Spleen (tissue), 11 donors: Measurements from ENCODE around the gene SERPINA10. TPM values are rescaled to one million over a fixed set of nuclear protein-coding genes. Genes with fewer than 3 reads are reported as not detected.

Source experiments
- DNase-seq: peaks from one replicate; pipeline ENCODE4 v3.0.0-alpha.2; 2020
- H3K27ac ChIP-seq, 8 donors: fragments of 200-600 bp; sonication (generic) in 7 of 8; 1 replicate in 4 of 8; 2 replicates in 4 of 8; pipeline versions ENCODE4 v1.5.0 to v1.8.0; 2016 to 2021; ENCODE audit warnings: inconsistent platforms in 4 of 8, mild to moderate bottlenecking in 4 of 8, moderate library complexity in 1 of 8
- H3K27me3 ChIP-seq, 7 donors: fragments of 200-600 bp; sonication (generic) in 6 of 7; replicated peaks in 1 of 7; 1 replicate in 4 of 7; 2 replicates in 3 of 7; pipeline versions ENCODE4 v1.5.0 to v1.8.0; 2016 to 2021; ENCODE audit warnings: inconsistent platforms in 3 of 7, mild to moderate bottlenecking in 1 of 7
- H3K36me3 ChIP-seq, 6 donors: fragments of 200-600 bp; sonication (generic) in 5 of 6; 1 replicate in 4 of 6; 2 replicates in 2 of 6; pipeline versions ENCODE4 v1.5.0 to v1.8.0; 2016 to 2021; ENCODE audit warnings: inconsistent platforms in 2 of 6
- H3K4me1 ChIP-seq, 6 donors: fragments of 200-600 bp; sonication (generic) in 5 of 6; 1 replicate in 3 of 6; 2 replicates in 3 of 6; pipeline versions ENCODE4 v1.5.0 to v1.8.0; 2016 to 2021; ENCODE audit warnings: inconsistent platforms in 3 of 6
- H3K4me3 ChIP-seq, 8 donors: fragments of 200-600 bp; sonication (generic) in 7 of 8; 1 replicate in 4 of 8; 2 replicates in 4 of 8; pipeline versions ENCODE4 v1.5.0 to v1.8.0; 2016 to 2021; ENCODE audit warnings: inconsistent platforms in 4 of 8, mild to moderate bottlenecking in 4 of 8, moderate library complexity in 2 of 8
- H3K9me3 ChIP-seq, 8 donors: fragments of 200-600 bp; sonication (generic) in 7 of 8; 1 replicate in 4 of 8; 2 replicates in 4 of 8; pipeline versions ENCODE4 v1.5.0 to v1.8.0; 2016 to 2021; ENCODE audit warnings: inconsistent platforms in 4 of 8
- POLR2A ChIP-seq, 3 donors: fragments of 450-650 bp; IDR thresholded peaks; one replicate each; pipeline ENCODE4 v1.5.1; 2017; ENCODE audit warnings: antibody characterized with exemption in 3 of 3, mild to moderate bottlenecking in 1 of 3
- POLR2AphosphoS5 ChIP-seq, 3 donors: sonication (generic); formaldehyde crosslinking; IDR thresholded peaks; one replicate each; pipeline ENCODE4 v1.5.1; 2017; ENCODE audit warnings: antibody characterized with exemption in 3 of 3
- WGBS, 5 donors: extraction: QIAGEN DNeasy Blood & Tissue Kit in 3 of 5; methylation state at CpG; one replicate each; pipeline versions ENCODE4 v1.1.5 to v1.1.7; 2013 to 2018; 5-methylcytosine and 5-hydroxymethylcytosine counted together
- intact Hi-C: fragments of 100-400 bp; cut with DNase I; formaldehyde crosslinking; loops from one replicate; pipeline ENCODE4 v1.15.0; 2023; ENCODE audit warnings: low total_unique reads
- polyA plus RNA-seq, 3 donors: library from polyadenylated mRNA; stranded (reverse); fragments of 200-250 nt; gene quantifications; one replicate each; pipeline ENCODE4 v1.2.1, GENCODE V29; 2013
- total RNA-seq, 7 donors: library from RNA; depleted of rRNA in 3 of 7; stranded (reverse); fragments of >200 nt in 3 of 7; fragmentation: NEBNext Ultra II Directional in 4 of 7; extraction: Animal tissue kit (Norgen Biotek cat#: 25700) in 4 of 7; gene quantifications; one replicate each; pipeline versions ENCODE4 v1.1.0 to v1.2.1, GENCODE V29; 2016 to 2021
- TF ChIP-seq, protein P1 (sequence below), 11 experiments: fragments of 200-600 bp in 7 of 11; fragments of 450-650 bp in 4 of 11; sonication (generic) in 4 of 11; IDR thresholded peaks in 8 of 11; conservative IDR thresholded peaks in 3 of 11; 1 replicate in 7 of 11; 2 replicates in 4 of 11; pipeline versions ENCODE4 v1.4.0 to v1.8.0; 2016 to 2021; ENCODE audit warnings: antibody characterized with exemption in 11 of 11, inconsistent platforms in 4 of 11, mild to moderate bottlenecking in 1 of 11
- donor health status: healthy with polysubstance abuse.
- donor health status: DM: no; HTN: no; CAD: no; lungs with moderate emphysema.
- donor health status: DM: no; HTN: no; CAD: no.
- donor health status: Bipolar disorder and iron deficiency.
- donor health status: healthy.
- donor health status: DM: no; HTN: no; CAD: no.
- donor health status: DM: yes; HTN: yes; CAD: no.

Gene SERPINA10
- total and polyA plus RNA-seq, 10 donors: not detected

DNA sequence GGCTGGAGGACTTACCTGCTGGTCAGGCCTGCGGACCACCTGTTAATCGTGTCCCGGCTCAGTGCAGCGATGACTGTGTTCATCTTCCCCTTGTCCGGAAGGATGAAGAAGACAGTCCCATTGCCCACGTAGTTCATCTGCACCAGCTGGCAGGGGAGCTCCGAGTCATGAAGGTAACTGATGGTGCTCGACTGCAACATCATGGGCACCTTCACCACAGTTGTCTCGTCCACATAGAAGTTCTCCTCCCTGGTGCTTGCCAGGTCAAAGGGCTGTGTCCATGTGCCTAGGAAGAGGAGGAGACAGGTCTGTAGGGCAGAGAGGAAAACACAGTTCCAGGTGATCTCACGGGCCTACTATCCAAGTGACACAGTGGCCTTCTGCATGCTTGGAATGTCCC lies 16.7 kb upstream of the SERPINA10 start:
- intact Hi-C loops: no loop called here
- H3K36me3 ChIP-seq: no peaks in the 10 kb centered on the region
- H3K4me3 ChIP-seq: no peak overlapping the region
- H3K4me1 ChIP-seq: no peaks in the 10 kb centered on the region
- H3K27ac ChIP-seq: no peak overlapping the region
- DNase-seq: no peak
- TF ChIP-seq POLR2AphosphoS5 (IDR thresholded peaks at IDR 0.05): no peak
- no peak for TF ChIP-seq POLR2A (IDR thresholded peaks at IDR 0.05)
- TF ChIP-seq, protein P1, sequence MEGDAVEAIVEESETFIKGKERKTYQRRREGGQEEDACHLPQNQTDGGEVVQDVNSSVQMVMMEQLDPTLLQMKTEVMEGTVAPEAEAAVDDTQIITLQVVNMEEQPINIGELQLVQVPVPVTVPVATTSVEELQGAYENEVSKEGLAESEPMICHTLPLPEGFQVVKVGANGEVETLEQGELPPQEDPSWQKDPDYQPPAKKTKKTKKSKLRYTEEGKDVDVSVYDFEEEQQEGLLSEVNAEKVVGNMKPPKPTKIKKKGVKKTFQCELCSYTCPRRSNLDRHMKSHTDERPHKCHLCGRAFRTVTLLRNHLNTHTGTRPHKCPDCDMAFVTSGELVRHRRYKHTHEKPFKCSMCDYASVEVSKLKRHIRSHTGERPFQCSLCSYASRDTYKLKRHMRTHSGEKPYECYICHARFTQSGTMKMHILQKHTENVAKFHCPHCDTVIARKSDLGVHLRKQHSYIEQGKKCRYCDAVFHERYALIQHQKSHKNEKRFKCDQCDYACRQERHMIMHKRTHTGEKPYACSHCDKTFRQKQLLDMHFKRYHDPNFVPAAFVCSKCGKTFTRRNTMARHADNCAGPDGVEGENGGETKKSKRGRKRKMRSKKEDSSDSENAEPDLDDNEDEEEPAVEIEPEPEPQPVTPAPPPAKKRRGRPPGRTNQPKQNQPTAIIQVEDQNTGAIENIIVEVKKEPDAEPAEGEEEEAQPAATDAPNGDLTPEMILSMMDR (IDR thresholded peaks at IDR 0.05 in 8 of 11, conservative IDR thresholded peaks at IDR 0.05 in 3 of 11): no peak
- peaks cover 0 to 27% (median 13%) of the 10 kb centered on the region in 8 donors for H3K9me3 ChIP-seq
- peaks cover 0 to 4% (median 0%) of the 10 kb centered on the region in 7 donors for H3K27me3 ChIP-seq
- 77 to 97% (median 84%) methylated on average over 10 of the region's 10 CpGs for WGBS, 5 donors

DNA sequence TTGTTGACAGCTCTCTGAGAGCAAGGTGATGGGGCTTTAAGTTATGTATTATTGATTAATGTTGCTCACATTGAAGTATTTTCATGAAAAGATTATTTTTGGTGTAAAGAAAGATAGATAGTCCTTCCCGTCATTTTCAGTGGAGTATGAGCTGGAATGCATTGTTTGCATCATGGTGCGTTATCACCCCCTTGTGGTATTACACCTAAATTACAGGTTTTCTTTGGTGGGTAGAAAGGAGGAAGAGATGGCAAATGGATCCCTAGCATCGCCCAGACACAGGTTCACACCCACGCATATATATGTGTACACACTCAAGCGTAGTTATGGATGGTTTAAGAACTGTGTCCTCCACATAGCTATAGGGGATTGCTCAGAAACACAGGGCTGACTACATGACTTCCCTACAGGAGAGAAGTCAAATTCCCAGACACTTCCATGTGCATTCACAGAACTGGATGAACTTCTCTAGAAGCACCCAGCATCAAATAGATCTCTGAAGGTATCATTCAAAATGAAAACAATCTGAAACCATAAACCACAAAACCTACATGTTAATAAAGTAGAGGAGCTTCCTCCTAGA lies 14.4 kb upstream of the SERPINA10 start:
- no peaks in the 10 kb centered on the region for H3K36me3 ChIP-seq
- no peaks in the 10 kb centered on the region for H3K4me1 ChIP-seq
- intact Hi-C loops: no loop called here
- H3K4me3 ChIP-seq: no peak overlapping the region
- TF ChIP-seq, protein P1 (IDR thresholded peaks at IDR 0.05 in 8 of 11, conservative IDR thresholded peaks at IDR 0.05 in 3 of 11): no peak
- TF ChIP-seq POLR2AphosphoS5 (IDR thresholded peaks at IDR 0.05): no peak
- TF ChIP-seq POLR2A (IDR thresholded peaks at IDR 0.05): no peak
- H3K9me3 ChIP-seq: peaks cover 0 to 29% (median 13%) of the 10 kb centered on the region in 8 donors
- peaks cover 0 to 4% (median 0%) of the 10 kb centered on the region in 7 donors for H3K27me3 ChIP-seq
- no peak for DNase-seq
- H3K27ac ChIP-seq: no peak overlapping the region
- whole genome bisulfite sequencing, 5 donors: 32 to 53% (median 45%) methylated on average over 5 of the region's 5 CpGs

DNA sequence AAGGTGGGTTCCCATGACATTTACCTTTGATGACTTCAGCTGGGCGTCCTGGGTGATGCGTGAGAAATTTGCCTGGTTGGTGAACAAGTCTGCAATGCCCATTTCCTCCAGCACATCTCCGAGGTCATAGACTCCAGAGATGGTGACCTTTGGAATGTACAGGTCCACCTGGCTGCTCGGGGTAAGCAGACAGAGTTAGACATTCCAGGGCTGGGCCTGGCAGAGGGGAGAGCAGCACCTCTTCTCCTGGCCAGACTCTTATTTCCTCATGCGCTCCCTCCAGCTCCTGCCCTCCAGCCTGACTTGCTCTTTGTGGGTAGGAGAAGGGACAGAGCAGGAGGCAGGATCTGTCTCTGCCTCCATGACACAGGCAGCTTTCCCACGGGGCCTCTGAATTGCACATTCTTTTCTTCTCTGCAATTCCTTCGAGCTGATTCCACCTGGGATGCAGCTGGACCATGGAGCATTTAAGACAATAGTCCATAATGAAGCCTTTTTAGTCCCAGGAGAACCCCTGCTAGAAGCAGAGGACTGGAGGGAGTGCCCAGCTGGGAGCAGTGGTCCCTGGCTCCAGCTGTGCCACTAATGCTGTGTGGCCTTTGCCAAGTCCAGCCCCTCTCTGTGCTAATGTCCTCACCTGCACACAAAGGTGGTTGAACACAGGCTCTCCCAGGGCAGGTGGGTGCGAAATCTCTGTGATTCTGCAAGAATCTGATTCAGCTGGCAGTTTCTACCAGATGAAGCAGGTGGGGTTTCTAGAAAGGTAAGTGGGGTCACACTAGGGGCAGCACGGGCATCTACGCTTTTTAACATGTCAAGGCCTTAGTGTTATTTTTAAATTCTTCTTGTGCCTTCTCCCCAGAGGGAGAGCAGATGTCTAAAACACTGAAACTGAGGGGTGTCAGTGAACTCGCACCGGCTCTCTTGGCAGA lies 13.2 kb upstream of the SERPINA10 start:
- peaks cover 0 to 4% (median 0%) of the 10 kb centered on the region in 7 donors for H3K27me3 ChIP-seq
- 75 to 80% (median 77%) methylated on average over 11 to 12 of the region's 12 CpGs for WGBS, 5 donors
- H3K4me1 ChIP-seq: no peaks in the 10 kb centered on the region
- TF ChIP-seq POLR2AphosphoS5 (IDR thresholded peaks at IDR 0.05) (no peak), POLR2A (IDR thresholded peaks at IDR 0.05) (no peak)
- TF ChIP-seq, protein P1 (IDR thresholded peaks at IDR 0.05 in 8 of 11, conservative IDR thresholded peaks at IDR 0.05 in 3 of 11): no peak
- intact Hi-C loops: no loop called here
- H3K36me3 ChIP-seq: no peaks in the 10 kb centered on the region
- DNase-seq: no peak
- H3K4me3 ChIP-seq: no peak overlapping the region
- H3K9me3 ChIP-seq: peaks cover 0 to 32% (median 13%) of the 10 kb centered on the region in 8 donors
- H3K27ac ChIP-seq: no peak overlapping the region

DNA sequence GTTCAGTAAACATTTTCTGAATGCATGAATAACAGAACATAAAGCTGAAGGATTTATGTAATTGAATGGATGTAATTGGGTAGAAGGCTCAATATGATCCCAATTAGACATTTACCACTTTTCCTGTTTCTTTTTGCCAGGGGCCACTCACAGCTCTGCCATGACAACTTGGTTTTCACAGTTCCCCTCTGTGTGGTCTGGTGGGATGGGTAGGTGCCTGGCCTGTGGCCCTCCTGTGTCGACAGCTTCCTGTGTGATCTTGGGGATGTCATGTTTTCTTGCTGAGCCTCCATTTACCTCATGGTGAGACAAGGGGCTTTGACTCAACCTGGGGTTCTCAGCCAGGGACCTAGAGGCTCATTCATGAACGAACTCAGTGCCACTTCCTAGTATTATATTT lies 12.6 kb upstream of the SERPINA10 start:
- DNase-seq: no peak
- Histone ChIP-seq H3K36me3 (no peaks in the 10 kb centered on the region), H3K27me3 (peaks cover 0 to 4% (median 0%) of the 10 kb centered on the region in 7 donors), H3K4me1 (no peaks in the 10 kb centered on the region), H3K9me3 (peaks cover 0 to 32% (median 13%) of the 10 kb centered on the region in 8 donors), H3K27ac (no peak overlapping the region), H3K4me3 (no peak overlapping the region)
- intact Hi-C loops: no loop called here
- WGBS, 5 donors: 56 to 73% (median 63%) methylated on average over 2 of the region's 2 CpGs
- TF ChIP-seq POLR2A (IDR thresholded peaks at IDR 0.05): no peak
- no peak for TF ChIP-seq POLR2AphosphoS5 (IDR thresholded peaks at IDR 0.05)
- TF ChIP-seq, protein P1 (IDR thresholded peaks at IDR 0.05 in 8 of 11, conservative IDR thresholded peaks at IDR 0.05 in 3 of 11): no peak
